Mucosa of rectum (tissue), 2 donors: ENCODE measurements around the gene RHPN2.
"Not testable (repeated sequence)": the region's sequence is repeated elsewhere in the genome, so short reads cannot be mapped to it uniquely, and the experiment has no call there.

ENCODE experiments used
- H3K27ac ChIP-seq, 2 donors: one replicate each; pipeline ENCODE4 v1.7.0; 2013; ENCODE audit warnings: inconsistent platforms in 2 of 2, low read depth in 2 of 2, low read length in 2 of 2
- H3K27me3 ChIP-seq, 2 donors: one replicate each; pipeline ENCODE4 v1.7.0; 2013; ENCODE audit warnings: low read length in 2 of 2; ENCODE audit not compliant: control insufficient read depth in 2 of 2, insufficient read depth in 2 of 2
- H3K36me3 ChIP-seq, 2 donors: one replicate each; pipeline ENCODE4 v1.7.0; 2013; ENCODE audit warnings: low read length in 2 of 2; ENCODE audit not compliant: control insufficient read depth in 2 of 2, insufficient read depth in 2 of 2
- H3K4me1 ChIP-seq, 2 donors: one replicate each; pipeline ENCODE4 v1.7.0; 2013; ENCODE audit warnings: low read length in 2 of 2, mild to moderate bottlenecking in 1 of 2; ENCODE audit not compliant: control insufficient read depth in 2 of 2, insufficient read depth in 2 of 2
- H3K4me3 ChIP-seq, 2 donors: one replicate each; pipeline ENCODE4 v1.7.0; 2013; ENCODE audit warnings: low read length in 2 of 2
- H3K9ac ChIP-seq, 2 donors: one replicate each; pipeline ENCODE4 v1.7.0; 2013; ENCODE audit warnings: low read length in 2 of 2, low read depth in 1 of 2, mild to moderate bottlenecking in 1 of 2
- H3K9me3 ChIP-seq, 2 donors: one replicate each; pipeline ENCODE4 v1.7.0; 2013; ENCODE audit warnings: low read length in 2 of 2; ENCODE audit not compliant: control insufficient read depth in 2 of 2
- donor health status: healthy.
- donor health status: Normal muscosa, but diverticular disease.

The RHPN2 gene

GRCh38 chr19:33035461-33035860 is 29.2 kb downstream of the RHPN2 start:
- Histone ChIP-seq H3K9ac (no peak overlapping the region), H3K27ac (no peak overlapping the region)

DNA sequence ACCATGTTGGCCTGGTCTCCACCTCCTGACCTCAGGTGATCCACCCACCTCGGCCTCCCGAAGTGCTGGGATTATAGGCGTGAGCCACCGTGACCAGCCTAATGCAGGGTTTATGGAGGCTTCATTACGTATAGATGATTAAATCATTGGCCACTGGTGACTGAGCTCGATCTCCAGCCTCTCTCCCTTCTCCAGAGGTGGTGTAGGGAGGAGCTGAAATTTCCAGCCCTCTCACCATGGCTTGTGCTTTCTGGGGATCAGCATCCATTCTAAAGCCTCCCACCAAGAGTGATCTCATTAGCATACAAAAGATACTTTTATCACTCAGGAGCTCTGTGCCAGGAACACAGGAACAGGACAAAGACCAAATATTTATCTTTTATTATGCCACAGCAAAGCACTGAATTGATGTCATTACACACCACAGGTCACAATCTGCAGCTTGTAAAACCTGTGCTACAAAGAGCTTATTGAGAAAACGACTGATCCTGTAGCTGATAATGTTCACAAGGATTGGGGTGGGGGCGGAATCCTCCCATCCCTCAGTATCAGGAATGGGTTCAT is 32.4 kb downstream of the RHPN2 start:
- peak overlapping the region; percentile 17 to 58 for H3K9ac ChIP-seq

More at GRCh38 chr19:33035461-33035860, 29.2 kb downstream of the RHPN2 start:
- no peak overlapping the region for H3K4me3 ChIP-seq
- H3K36me3 ChIP-seq: peaks cover 0 to 3% of the 10 kb centered on the region in 2 donors
- no peaks in the 10 kb centered on the region for H3K9me3 ChIP-seq
- peaks cover 3 to 33% of the 10 kb centered on the region in 2 donors for H3K4me1 ChIP-seq
- H3K27me3 ChIP-seq: no peaks in the 10 kb centered on the region

GRCh38 chr19:33029746-33030303 is 34.9 kb downstream of the RHPN2 start:
- no peaks in the 10 kb centered on the region for H3K9me3 ChIP-seq
- H3K27ac ChIP-seq: peak overlapping the region in 1 of 2 donors; percentile 71
- peak overlapping the region in 1 of 2 donors; percentile 12 for H3K9ac ChIP-seq
- no peaks in the 10 kb centered on the region for H3K27me3 ChIP-seq
- H3K36me3 ChIP-seq: no peaks in the 10 kb centered on the region
- peaks cover 3 to 38% of the 10 kb centered on the region in 2 donors for H3K4me1 ChIP-seq
- no peak overlapping the region for H3K4me3 ChIP-seq

More for the DNA sequence above, 32.4 kb downstream of the RHPN2 start:
- Histone ChIP-seq H3K27ac (peak overlapping the region; percentile 81 to 92), H3K4me3 (peak overlapping the region in 1 of 2 donors; percentile 43), H3K9me3 (no peaks in the 10 kb centered on the region), H3K27me3 (no peaks in the 10 kb centered on the region), H3K4me1 (peaks cover 3 to 35% of the 10 kb centered on the region in 2 donors), H3K36me3 (no peaks in the 10 kb centered on the region)

DNA sequence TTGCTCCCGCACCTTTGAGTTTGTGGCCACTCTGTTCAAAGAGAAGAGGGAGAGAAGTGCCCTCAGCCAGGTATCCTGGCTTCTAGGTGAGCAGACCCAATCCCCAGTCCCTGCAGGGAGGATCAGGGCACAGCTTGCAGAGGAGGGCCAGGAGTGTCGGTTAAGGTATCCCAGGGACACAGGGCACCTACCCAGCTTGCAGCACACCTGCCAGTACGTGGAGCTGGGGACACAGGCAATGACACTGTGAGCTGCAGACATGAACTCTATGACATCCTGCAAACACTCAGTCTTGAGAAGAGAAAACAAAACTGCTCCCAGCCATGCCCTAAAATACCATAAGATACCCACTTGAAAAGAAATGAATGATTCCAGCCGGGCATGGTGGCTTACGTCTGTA is 38.1 kb downstream of the RHPN2 start:
- not testable (repeated sequence) for H3K4me3 ChIP-seq, H3K9me3 ChIP-seq, H3K27me3 ChIP-seq, H3K36me3 ChIP-seq, H3K27ac ChIP-seq, H3K9ac ChIP-seq
- H3K4me1 ChIP-seq: peaks cover 0 to 20% of the 10 kb centered on the region in 2 donors

- not testable (repeated sequence) for H3K27ac ChIP-seq, H3K36me3 ChIP-seq, H3K9ac ChIP-seq, H3K4me3 ChIP-seq, H3K27me3 ChIP-seq, H3K9me3 ChIP-seq
- peaks cover 0 to 13% of the 10 kb centered on the region in 2 donors for H3K4me1 ChIP-seq
Observed at GRCh38 chr19:33025468-33026238, 39.0 kb downstream of the RHPN2 start.

GRCh38 chr19:33024398-33024797 is 40.3 kb downstream of the RHPN2 start:
- peaks cover 4% of the 10 kb centered on the region in 2 donors for H3K36me3 ChIP-seq
- H3K27ac ChIP-seq: no peak overlapping the region
- no peaks in the 10 kb centered on the region for H3K27me3 ChIP-seq
- H3K9me3 ChIP-seq: no peaks in the 10 kb centered on the region
- H3K9ac ChIP-seq: no peak overlapping the region
- peaks cover 0 to 3% of the 10 kb centered on the region in 2 donors for H3K4me1 ChIP-seq
- H3K4me3 ChIP-seq: no peak overlapping the region

GRCh38 chr19:33022472-33023116 is 42.1 kb downstream of the RHPN2 start:
- Histone ChIP-seq H3K4me1 (peaks cover 0 to 3% of the 10 kb centered on the region in 2 donors), H3K4me3 (no peak overlapping the region), H3K27ac (no peak overlapping the region), H3K36me3 (peaks cover 4% of the 10 kb centered on the region in 2 donors), H3K27me3 (no peaks in the 10 kb centered on the region), H3K9ac (no peak overlapping the region), H3K9me3 (no peaks in the 10 kb centered on the region)

DNA sequence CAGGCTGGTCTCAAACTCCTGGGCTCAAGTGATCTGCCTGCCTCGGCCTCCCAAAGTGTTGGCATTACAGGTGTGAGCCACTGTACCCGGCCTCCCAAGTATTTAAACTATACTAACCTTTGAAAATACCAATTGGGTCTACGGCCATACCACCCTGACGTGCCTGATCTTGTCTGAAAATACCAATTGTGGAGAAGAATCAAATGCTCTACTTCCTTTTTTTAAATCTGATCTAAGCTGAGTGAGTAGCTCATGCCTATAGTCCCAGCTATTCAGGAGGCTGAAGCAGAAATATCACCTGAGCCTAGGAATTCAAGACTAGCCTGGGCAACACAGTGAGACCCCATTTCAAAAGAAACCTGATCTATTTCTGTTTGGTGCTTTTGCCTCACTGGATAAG is 53.8 kb downstream of the RHPN2 start:
- H3K27me3 ChIP-seq, H3K9me3 ChIP-seq, H3K4me1 ChIP-seq, H3K4me3 ChIP-seq, H3K9ac ChIP-seq, H3K27ac ChIP-seq: not testable (repeated sequence)
- peaks cover 18 to 19% of the 10 kb centered on the region in 2 donors for H3K36me3 ChIP-seq

DNA sequence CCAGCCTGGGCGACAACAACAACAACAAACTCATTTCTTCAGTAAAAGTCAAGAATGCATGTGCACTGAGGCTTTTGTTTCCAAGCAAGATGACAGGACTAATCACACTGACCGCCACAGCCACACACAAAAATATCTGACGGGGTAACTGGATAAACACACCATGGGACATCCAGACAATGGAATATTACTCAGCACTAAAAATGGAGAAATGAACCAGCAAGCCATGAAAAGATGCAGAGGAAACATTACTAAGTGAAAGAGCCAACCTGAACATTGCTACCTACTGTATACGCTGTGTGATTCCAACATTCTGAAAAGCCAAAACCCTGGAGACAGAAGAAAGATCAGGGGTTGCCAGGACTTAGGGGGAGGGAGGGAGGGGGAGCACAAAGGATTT is 56.0 kb downstream of the RHPN2 start:
- H3K27me3 ChIP-seq: no peaks in the 10 kb centered on the region
- no peak overlapping the region for H3K27ac ChIP-seq

DNA sequence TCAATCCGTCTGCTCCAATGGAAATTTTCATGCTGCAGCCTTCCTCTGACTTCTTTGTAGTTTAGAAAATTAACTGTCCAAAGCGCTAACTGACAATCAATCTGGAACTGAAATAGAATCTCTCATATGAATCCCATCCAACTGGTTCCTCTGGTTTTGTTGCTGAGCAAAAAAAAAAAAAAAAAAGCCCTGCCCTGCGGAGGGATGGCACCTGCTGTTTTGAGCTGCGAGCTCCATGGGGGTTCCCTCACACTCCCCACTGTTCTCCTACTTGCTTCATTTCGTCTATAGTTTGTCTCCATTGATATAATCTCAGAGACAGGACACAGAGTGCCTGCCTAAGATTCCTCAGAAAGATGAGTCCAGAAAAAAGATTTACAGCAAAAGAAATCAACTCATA is 59.2 kb downstream of the RHPN2 start:
- no peaks in the 10 kb centered on the region for H3K27me3 ChIP-seq
- H3K4me1 ChIP-seq: no peaks in the 10 kb centered on the region
- H3K9me3 ChIP-seq: no peaks in the 10 kb centered on the region
- H3K36me3 ChIP-seq: peaks cover 12 to 20% of the 10 kb centered on the region in 2 donors
- no peak overlapping the region for H3K4me3 ChIP-seq
- no peak overlapping the region for H3K27ac ChIP-seq
- H3K9ac ChIP-seq: no peak overlapping the region

More for the DNA sequence above, 56.0 kb downstream of the RHPN2 start:
- no peaks in the 10 kb centered on the region for H3K9me3 ChIP-seq
- H3K36me3 ChIP-seq: peaks cover 18 to 19% of the 10 kb centered on the region in 2 donors
- H3K4me1 ChIP-seq: no peaks in the 10 kb centered on the region
- no peak overlapping the region for H3K9ac ChIP-seq
- no peak overlapping the region for H3K4me3 ChIP-seq
